ENCODE measurements around the gene SPIRE1.

The SPIRE1 gene

GRCh38 chr18:12497839-12498238 is 160.1 kb downstream of the SPIRE1 start:
- H3K27me3 ChIP-seq (ENCODE audit: control insufficient read depth in 1 of 2, insufficient read depth in 1 of 2, low read length in 2 of 2), result no peaks in the 10 kb centered on the region
- H3K4ac ChIP-seq (ENCODE audit: low read depth in 1 of 2, low read length in 2 of 2), result no peak overlapping the region
- H3K23ac ChIP-seq (ENCODE audit: low read length in 2 of 2), result no peak overlapping the region
- H3K9ac ChIP-seq (ENCODE audit: low read length), result no peak overlapping the region
- WGBS, result 94% methylated on average over 2 of the region's 3 CpGs
- no peak overlapping the region for H3K14ac ChIP-seq (ENCODE audit: low read length in 2 of 2)
- no peak overlapping the region for H2BK5ac ChIP-seq (ENCODE audit: low read depth, low read length, poor library complexity, severe bottlenecking)
- no peak overlapping the region for H3K4me2 ChIP-seq (ENCODE audit: low read length, poor library complexity, severe bottlenecking)
- H3K79me1 ChIP-seq (replicated peaks; ENCODE audit: low read length, poor library complexity, severe bottlenecking), result peaks cover 19% of the 10 kb centered on the region
- no peak overlapping the region for H2AFZ ChIP-seq (ENCODE audit: low read depth, low read length)
- H3K4me3 ChIP-seq (ENCODE audit: insufficient read depth in 1 of 2, low read depth in 1 of 2, low read length in 2 of 2), result no peak overlapping the region
- no peak overlapping the region for H2BK15ac ChIP-seq (ENCODE audit: low read depth, poor library complexity, severe bottlenecking)
- DNase-seq, result no peak
- no peaks in the 10 kb centered on the region for H3K9me3 ChIP-seq (ENCODE audit: control insufficient read depth, low read length)
- H2BK12ac ChIP-seq (ENCODE audit: low read length in 2 of 2), result no peak overlapping the region
- H4K91ac ChIP-seq (ENCODE audit: low read length), result no peak overlapping the region
- H3K27ac ChIP-seq (ENCODE audit: low read length, poor library complexity, severe bottlenecking), result no peak overlapping the region
- H2BK120ac ChIP-seq (ENCODE audit: low read depth, low read length), result no peak overlapping the region
- H3K18ac ChIP-seq (ENCODE audit: low read depth in 1 of 2, low read length in 2 of 2), result no peak overlapping the region
- no peaks in the 10 kb centered on the region for H3K4me1 ChIP-seq (ENCODE audit: control insufficient read depth, insufficient read depth, low read depth, low read length)
- H4K8ac ChIP-seq (ENCODE audit: low read length), result no peak overlapping the region
- H3K36me3 ChIP-seq (ENCODE audit: control insufficient read depth in 1 of 2, insufficient read depth in 2 of 2, low read depth in 1 of 2, low read length in 2 of 2), result peaks cover 15 to 27% of the 10 kb centered on the region in 2 experiments
- H2AK5ac ChIP-seq (ENCODE audit: low read length, severe bottlenecking), result no peak overlapping the region

- DNase-seq, result peak; percentile 8
- no peak overlapping the region for H2AFZ ChIP-seq (ENCODE audit: low read depth, low read length)
- H3K9ac ChIP-seq (ENCODE audit: low read length), result no peak overlapping the region
- no peak overlapping the region for H3K18ac ChIP-seq (ENCODE audit: low read depth in 1 of 2, low read length in 2 of 2)
- H2BK5ac ChIP-seq (ENCODE audit: low read depth, low read length, poor library complexity, severe bottlenecking), result no peak overlapping the region
- H3K36me3 ChIP-seq (ENCODE audit: control insufficient read depth in 1 of 2, insufficient read depth in 2 of 2, low read depth in 1 of 2, low read length in 2 of 2), result peaks cover 13 to 32% of the 10 kb centered on the region in 2 experiments
- no peak overlapping the region for H3K23ac ChIP-seq (ENCODE audit: low read length in 2 of 2)
- H3K4ac ChIP-seq (ENCODE audit: low read depth in 1 of 2, low read length in 2 of 2), result no peak overlapping the region
- no peak overlapping the region for H2BK12ac ChIP-seq (ENCODE audit: low read length in 2 of 2)
- H3K4me3 ChIP-seq (ENCODE audit: insufficient read depth in 1 of 2, low read depth in 1 of 2, low read length in 2 of 2), result no peak overlapping the region
- no peak overlapping the region for H4K91ac ChIP-seq (ENCODE audit: low read length)
- H3K14ac ChIP-seq (ENCODE audit: low read length in 2 of 2), result peak overlapping the region in 1 of 2 experiments; percentile 53
- no peak overlapping the region for H2BK15ac ChIP-seq (ENCODE audit: low read depth, poor library complexity, severe bottlenecking)
- H3K4me1 ChIP-seq (ENCODE audit: control insufficient read depth, insufficient read depth, low read depth, low read length), result no peaks in the 10 kb centered on the region
- H3K27me3 ChIP-seq (ENCODE audit: control insufficient read depth in 1 of 2, insufficient read depth in 1 of 2, low read length in 2 of 2), result no peaks in the 10 kb centered on the region
- no peak overlapping the region for H2AK5ac ChIP-seq (ENCODE audit: low read length, severe bottlenecking)
- 93% methylated on average over 2 of the region's 2 CpGs for WGBS
- H4K8ac ChIP-seq (ENCODE audit: low read length), result no peak overlapping the region
- H3K79me1 ChIP-seq (replicated peaks; ENCODE audit: low read length, poor library complexity, severe bottlenecking), result peaks cover 17% of the 10 kb centered on the region
- no peak overlapping the region for H2BK120ac ChIP-seq (ENCODE audit: low read depth, low read length)
- no peak overlapping the region for H3K27ac ChIP-seq (ENCODE audit: low read length, poor library complexity, severe bottlenecking)
- H3K4me2 ChIP-seq (ENCODE audit: low read length, poor library complexity, severe bottlenecking), result no peak overlapping the region
- H3K9me3 ChIP-seq (ENCODE audit: control insufficient read depth, low read length), result no peaks in the 10 kb centered on the region
Measured at GRCh38 chr18:12497296-12497695, 160.6 kb downstream of the SPIRE1 start.

GRCh38 chr18:12492907-12493306 is 165.0 kb downstream of the SPIRE1 start:
- Histone ChIP-seq H2BK12ac (ENCODE audit: low read length in 2 of 2) (no peak overlapping the region), H3K9ac (ENCODE audit: low read length) (no peak overlapping the region), H4K91ac (ENCODE audit: low read length) (no peak overlapping the region), H3K27ac (ENCODE audit: low read length, poor library complexity, severe bottlenecking) (no peak overlapping the region), H3K4me1 (ENCODE audit: control insufficient read depth, insufficient read depth, low read depth, low read length) (no peaks in the 10 kb centered on the region), H4K8ac (ENCODE audit: low read length) (no peak overlapping the region), H3K4me2 (ENCODE audit: low read length, poor library complexity, severe bottlenecking) (no peak overlapping the region), H3K36me3 (ENCODE audit: control insufficient read depth in 1 of 2, insufficient read depth in 2 of 2, low read depth in 1 of 2, low read length in 2 of 2) (peaks cover 11 to 53% of the 10 kb centered on the region in 2 experiments), H3K14ac (ENCODE audit: low read length in 2 of 2) (no peak overlapping the region), H2AFZ (ENCODE audit: low read depth, low read length) (no peak overlapping the region), H3K4ac (ENCODE audit: low read depth in 1 of 2, low read length in 2 of 2) (no peak overlapping the region), H2BK120ac (ENCODE audit: low read depth, low read length) (no peak overlapping the region), H3K18ac (ENCODE audit: low read depth in 1 of 2, low read length in 2 of 2) (no peak overlapping the region), H2BK15ac (ENCODE audit: low read depth, poor library complexity, severe bottlenecking) (no peak overlapping the region), H3K9me3 (ENCODE audit: control insufficient read depth, low read length) (no peaks in the 10 kb centered on the region), H3K27me3 (ENCODE audit: control insufficient read depth in 1 of 2, insufficient read depth in 1 of 2, low read length in 2 of 2) (no peaks in the 10 kb centered on the region), H3K79me1 (replicated peaks; ENCODE audit: low read length, poor library complexity, severe bottlenecking) (peaks cover 10% of the 10 kb centered on the region), H2AK5ac (ENCODE audit: low read length, severe bottlenecking) (no peak overlapping the region), H3K4me3 (ENCODE audit: insufficient read depth in 1 of 2, low read depth in 1 of 2, low read length in 2 of 2) (no peak overlapping the region), H2BK5ac (ENCODE audit: low read depth, low read length, poor library complexity, severe bottlenecking) (no peak overlapping the region), H3K23ac (ENCODE audit: low read length in 2 of 2) (no peak overlapping the region)
- no peak for DNase-seq
- WGBS, result 95% methylated on average over 3 of the region's 5 CpGs

GRCh38 chr18:12491611-12492435 is 166.1 kb downstream of the SPIRE1 start:
- Histone ChIP-seq H2BK120ac (ENCODE audit: low read depth, low read length) (no peak overlapping the region), H2AK5ac (ENCODE audit: low read length, severe bottlenecking) (no peak overlapping the region), H3K4me1 (ENCODE audit: control insufficient read depth, insufficient read depth, low read depth, low read length) (no peaks in the 10 kb centered on the region), H3K14ac (ENCODE audit: low read length in 2 of 2) (no peak overlapping the region), H4K91ac (ENCODE audit: low read length) (no peak overlapping the region), H3K18ac (ENCODE audit: low read depth in 1 of 2, low read length in 2 of 2) (no peak overlapping the region), H3K4me2 (ENCODE audit: low read length, poor library complexity, severe bottlenecking) (no peak overlapping the region), H3K9ac (ENCODE audit: low read length) (no peak overlapping the region), H3K23ac (ENCODE audit: low read length in 2 of 2) (no peak overlapping the region), H3K4ac (ENCODE audit: low read depth in 1 of 2, low read length in 2 of 2) (no peak overlapping the region), H3K36me3 (ENCODE audit: control insufficient read depth in 1 of 2, insufficient read depth in 2 of 2, low read depth in 1 of 2, low read length in 2 of 2) (peaks cover 11 to 53% of the 10 kb centered on the region in 2 experiments), H4K8ac (ENCODE audit: low read length) (no peak overlapping the region), H3K4me3 (ENCODE audit: insufficient read depth in 1 of 2, low read depth in 1 of 2, low read length in 2 of 2) (no peak overlapping the region), H2BK5ac (ENCODE audit: low read depth, low read length, poor library complexity, severe bottlenecking) (no peak overlapping the region), H2BK15ac (ENCODE audit: low read depth, poor library complexity, severe bottlenecking) (no peak overlapping the region), H2AFZ (ENCODE audit: low read depth, low read length) (no peak overlapping the region), H3K79me1 (replicated peaks; ENCODE audit: low read length, poor library complexity, severe bottlenecking) (peaks cover 4% of the 10 kb centered on the region), H2BK12ac (ENCODE audit: low read length in 2 of 2) (no peak overlapping the region), H3K27me3 (ENCODE audit: control insufficient read depth in 1 of 2, insufficient read depth in 1 of 2, low read length in 2 of 2) (no peaks in the 10 kb centered on the region), H3K9me3 (ENCODE audit: control insufficient read depth, low read length) (no peaks in the 10 kb centered on the region), H3K27ac (ENCODE audit: low read length, poor library complexity, severe bottlenecking) (no peak overlapping the region)
- 98% methylated on average over 8 of the region's 9 CpGs for WGBS
- DNase-seq, result no peak
